Non-pigmented ciliary epithelial cell (primary cell): ENCODE results near the gene TUBG1.
"Not testable (repeated sequence)": the region's sequence is repeated elsewhere in the genome, so short reads cannot be mapped to it uniquely, and the experiment has no call there.

Source experiments
- DNase-seq: peaks from one replicate; pipeline ENCODE4 v3.0.0-alpha.2; 2010; ENCODE audit warnings: low read depth

Gene TUBG1

DNA sequence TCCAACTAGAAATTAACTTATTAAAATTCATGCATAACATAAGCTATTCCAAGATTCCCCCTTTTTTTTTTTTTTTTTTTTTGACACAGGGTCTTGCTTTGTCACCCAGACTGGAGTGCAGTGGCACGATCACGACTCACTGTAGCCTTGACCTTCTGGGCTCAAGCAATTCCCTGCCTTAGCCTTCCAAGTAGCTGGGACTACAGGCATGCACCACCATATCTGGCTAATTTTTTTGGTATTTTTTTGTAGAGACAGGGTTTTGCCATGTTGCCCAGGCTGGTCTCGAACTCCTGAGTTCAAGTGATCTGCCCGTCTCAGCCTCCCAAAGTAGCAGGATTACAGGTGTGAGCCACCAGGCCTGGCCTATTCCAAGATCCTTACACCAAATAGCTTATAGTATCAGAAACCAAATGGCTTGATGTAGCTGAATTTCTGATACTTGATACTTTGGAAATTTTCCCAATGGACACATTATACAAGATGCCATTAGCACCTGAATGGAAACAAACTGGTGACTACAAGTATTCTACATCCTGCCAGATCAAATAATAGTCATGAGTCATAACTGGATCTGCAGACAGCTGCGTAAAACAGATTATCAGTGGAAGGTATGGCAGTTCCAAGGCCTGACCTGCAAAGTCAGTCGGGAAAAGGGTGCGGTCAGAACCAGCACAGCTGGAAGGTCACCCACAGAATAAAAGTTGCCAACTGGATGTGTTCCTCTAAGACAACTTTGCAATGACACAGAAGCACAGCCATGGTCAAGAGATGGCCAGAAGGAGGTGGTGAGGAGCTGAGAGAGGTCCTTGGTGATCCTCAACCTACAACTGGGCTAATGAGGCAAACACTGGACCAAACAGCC is 14.5 kb downstream of the TUBG1 start:
- no peak for DNase-seq

GRCh38 chr17:42627032-42627764 is 17.7 kb downstream of the TUBG1 start:
- not testable (repeated sequence) for DNase-seq

- DNase-seq = no peak
These were observed 20.0 kb downstream of the TUBG1 start for GRCh38 chr17:42629411-42630009.

- no peak for DNase-seq
These were observed 23.5 kb downstream of the TUBG1 start for GRCh38 chr17:42632949-42633444.

GRCh38 chr17:42639525-42640113 is 30.1 kb downstream of the TUBG1 start:
- no peak for DNase-seq

GRCh38 chr17:42640121-42640520 is 30.6 kb downstream of the TUBG1 start:
- no peak for DNase-seq

DNA sequence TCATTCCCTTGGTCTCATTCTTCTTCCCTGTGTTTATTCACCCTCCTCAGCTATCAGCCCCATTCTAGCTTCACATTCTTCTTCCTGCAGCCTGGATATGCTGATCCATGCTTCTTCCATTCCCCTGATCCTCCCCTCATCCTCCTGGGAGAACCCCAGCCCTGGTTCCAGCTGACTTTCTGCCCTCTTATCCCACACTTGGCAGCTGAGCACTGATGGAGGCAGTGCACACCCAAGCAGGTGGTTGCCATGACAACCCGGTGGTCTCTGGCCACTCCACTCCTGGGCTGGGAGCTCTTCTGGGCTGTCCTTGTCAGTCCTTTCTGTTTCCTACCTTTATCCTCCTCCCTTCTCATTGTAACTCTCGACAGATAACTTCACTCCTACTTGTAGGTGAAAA is 32.9 kb downstream of the TUBG1 start:
- DNase-seq = no peak

- no peak for DNase-seq
These were observed 38.3 kb downstream of the TUBG1 start for GRCh38 chr17:42647778-42648177.

GRCh38 chr17:42651392-42651791 is 41.9 kb downstream of the TUBG1 start:
- DNase-seq = no peak

- no peak for DNase-seq
These were observed 44.0 kb downstream of the TUBG1 start for GRCh38 chr17:42653179-42654124.

DNA sequence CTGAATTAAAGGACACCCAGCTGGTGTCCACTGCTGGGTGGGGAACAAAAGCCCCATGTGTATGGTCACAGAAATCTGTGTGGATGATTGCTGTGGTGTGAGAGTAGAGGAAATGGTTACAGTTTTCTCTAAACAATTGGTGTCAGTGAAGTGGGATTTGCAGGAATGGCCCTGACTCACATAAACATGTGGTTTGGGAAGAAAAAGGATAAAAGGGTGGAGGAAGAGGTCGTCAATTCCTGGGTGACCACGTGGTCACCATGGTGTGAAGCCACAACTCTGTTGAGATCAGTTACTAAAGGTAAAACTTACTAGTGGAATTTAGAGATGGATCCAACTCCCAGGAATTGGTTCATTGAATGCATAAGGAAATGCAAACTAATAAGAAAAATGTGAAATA is 46.0 kb downstream of the TUBG1 start:
- no peak for DNase-seq

GRCh38 chr17:42657824-42658588 is 48.5 kb downstream of the TUBG1 start:
- no peak for DNase-seq

DNA sequence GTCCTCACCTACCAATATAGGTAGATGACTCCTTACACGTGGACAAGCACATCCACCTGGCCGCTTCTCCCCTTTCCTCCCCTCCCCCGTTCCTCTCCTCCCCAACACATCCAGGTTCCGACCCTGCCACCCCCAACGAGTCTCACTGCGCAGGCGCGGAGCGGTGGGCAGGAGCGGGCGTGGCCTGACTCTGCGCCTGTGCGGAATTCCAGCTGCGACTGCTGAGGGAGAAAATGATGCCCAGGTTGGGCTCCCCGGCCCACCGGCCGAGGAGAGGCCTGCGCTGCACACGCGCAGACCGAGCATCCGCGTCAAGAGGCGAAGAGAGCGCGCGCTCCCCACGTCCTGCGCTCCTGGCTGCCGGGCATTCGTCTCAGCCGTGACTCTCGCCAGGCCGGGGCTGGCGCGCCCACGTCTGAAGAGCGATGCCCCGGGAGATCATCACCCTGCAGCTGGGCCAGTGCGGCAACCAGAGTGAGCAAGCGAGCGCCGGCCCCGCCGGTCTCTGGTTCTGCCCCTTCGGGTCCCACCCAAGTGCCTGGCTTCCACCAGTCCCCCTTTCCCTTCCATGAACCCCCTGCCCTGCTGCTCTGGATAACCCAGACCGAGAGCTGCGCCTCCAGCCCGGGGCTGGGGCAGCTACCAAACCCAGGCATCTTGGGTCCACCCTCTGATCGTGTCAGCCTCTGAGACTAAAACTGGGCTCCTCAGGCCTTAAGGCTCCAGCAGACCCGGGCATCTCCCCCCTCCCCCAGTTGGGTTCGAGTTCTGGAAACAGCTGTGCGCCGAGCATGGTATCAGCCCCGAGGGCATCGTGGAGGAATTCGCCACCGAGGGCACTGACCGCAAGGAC is 49.8 kb downstream of the TUBG1 start, which contains the start of gene TUBG2:
TSS of gene TUBG2 (plus strand) at position 206 of the 853 bp plus-strand sequence. CDS start at position 426, 220 bp downstream.
- DNase-seq = no peak

DNA sequence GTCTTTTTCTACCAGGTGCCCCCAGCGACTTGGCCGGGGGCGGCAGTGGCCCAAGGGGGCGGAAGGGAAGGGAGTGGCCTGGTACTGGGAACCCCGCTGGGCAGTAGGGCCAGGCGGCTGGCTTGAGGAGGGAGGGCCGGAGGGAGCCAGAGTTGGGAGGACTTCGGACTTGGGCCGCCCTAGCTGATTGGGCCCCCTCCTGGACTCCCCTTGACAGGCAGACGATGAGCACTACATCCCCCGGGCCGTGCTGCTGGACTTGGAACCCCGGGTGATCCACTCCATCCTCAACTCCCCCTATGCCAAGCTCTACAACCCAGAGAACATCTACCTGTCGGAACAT is 50.4 kb downstream of the TUBG1 start:
- DNase-seq = not testable (repeated sequence)

DNA sequence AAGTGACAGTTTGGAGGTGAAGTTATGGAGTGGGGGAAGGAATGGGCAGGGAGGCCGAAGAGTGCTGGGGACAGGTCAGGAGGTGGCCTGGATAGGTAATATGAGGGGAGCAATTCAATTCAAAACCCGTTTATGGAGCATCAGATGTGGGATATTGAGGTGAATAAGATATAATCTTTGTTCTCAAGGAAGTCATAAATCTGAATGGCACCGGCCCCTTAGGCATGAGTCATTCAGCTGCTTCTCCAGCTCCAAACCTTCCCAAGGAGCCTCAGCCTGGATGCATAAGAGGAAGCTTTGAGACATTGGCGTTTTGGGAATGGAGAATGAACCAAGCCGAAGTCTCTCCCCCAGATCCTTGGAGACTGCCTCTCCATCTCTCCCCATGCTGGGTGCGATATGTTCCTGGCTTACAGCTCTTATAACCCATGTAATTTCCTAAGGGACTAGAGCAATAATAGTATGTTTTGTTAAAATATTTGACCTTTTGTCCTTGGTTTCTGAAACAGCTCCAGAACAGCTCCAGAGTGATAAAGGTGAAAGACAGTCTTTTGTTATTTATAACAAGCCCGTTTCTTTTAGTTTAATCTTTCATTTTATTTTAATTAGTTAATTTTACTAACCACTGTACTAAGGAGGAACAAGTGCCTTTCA is 51.3 kb downstream of the TUBG1 start:
- DNase-seq = no peak
